HCT116 (cell line): ENCODE results near the gene TMOD3. TPM values are rescaled to one million over a fixed set of nuclear protein-coding genes. Genes with fewer than 3 reads are reported as not detected.

Experiments used
- ATAC-seq: fragments of 200-7000 bp; cut with Tn5 transposase; 2 replicates; pipeline ENCODE4 v1.9.1; 2020; ENCODE audit warnings: mild to moderate bottlenecking, moderate library complexity
- BruUV-seq: library from RNA; stranded (reverse); fragments of 400-500 nt; replicated peaks from 2 replicates; lab custom pipeline; 2021; lab: Mats Ljungman, UMichigan
- CTCF ChIA-PET: fragments of 300-600 bp; sonication (Branson Sonifier 250); formaldehyde crosslinking; loops from one replicate; lab custom pipeline; 2021; ENCODE audit warnings: antibody characterized with exemption; lab: Charles Lee
- POLR2A ChIA-PET: fragments of 300-600, 350-600 bp; sonication (Branson Sonifier 250); formaldehyde crosslinking; loops from one replicate; lab custom pipeline; 2021; ENCODE audit warnings: antibody characterized with exemption; lab: Charles Lee
- RAD21 ChIA-PET, 2 experiments: fragments of 300-600 bp; sonication (Branson Sonifier 250); formaldehyde crosslinking; loops; one replicate each; lab custom pipeline; 2023; ENCODE audit warnings: low total read pairs in 2 of 2; ENCODE audit not compliant: uncharacterized antibody in 2 of 2, unreplicated experiment in 2 of 2, low non-redundant PET in 1 of 2; lab: Charles Lee
- DNase-seq: peaks from one replicate; pipeline ENCODE4 v3.0.0-alpha.2; 2010; ENCODE audit warnings: low read depth, low spot score
- H2AFZ ChIP-seq: fragments of 200-600 bp; shearing (Covaris generic), sonication (generic); 2 replicates; pipeline ENCODE4 v1.6.1; 2017; ENCODE audit warnings: low read depth, mixed run types, mixed read lengths, antibody characterized with exemption, low read length; ENCODE audit not compliant: poor library complexity, severe bottlenecking
- H3K27ac ChIP-seq: 2 replicates; pipeline ENCODE4 v1.5.1; 2012; ENCODE audit warnings: low read depth, low read length
- H3K27me3 ChIP-seq: fragments of 200-600 bp; sonication (generic); 2 replicates; pipeline ENCODE4 v1.6.1; 2016; ENCODE audit warnings: mixed run types, low read length, mixed read lengths; ENCODE audit not compliant: insufficient read depth
- H3K36me3 ChIP-seq, 2 experiments: fragments of 200-500 bp in 1 of 2; fragments of 200-600 bp in 1 of 2; sonication (Bioruptor generic) in 1 of 2; sonication (generic) in 1 of 2; 2 replicates each; pipeline versions ENCODE4 v1.5.1 to v1.6.1; 2014 to 2016; ENCODE audit warnings: low read length in 2 of 2, inconsistent platforms in 1 of 2, mixed read lengths in 1 of 2, mixed run types in 1 of 2; ENCODE audit not compliant: insufficient read depth in 2 of 2, control insufficient read depth in 1 of 2
- H3K4me1 ChIP-seq, 2 experiments: fragments of 200-600 bp in 1 of 2; sonication (generic) in 1 of 2; 2 replicates each; pipeline versions ENCODE4 v1.5.1 to v1.6.1; 2012 to 2017; ENCODE audit warnings: low read length in 2 of 2, inconsistent platforms in 1 of 2, mild to moderate bottlenecking in 1 of 2, mixed read lengths in 1 of 2, mixed run types in 1 of 2, moderate library complexity in 1 of 2; ENCODE audit not compliant: insufficient read depth in 2 of 2, control insufficient read depth in 1 of 2
- H3K4me2 ChIP-seq: fragments of 200-600 bp; sonication (generic); 2 replicates; pipeline ENCODE4 v1.6.1; 2017; ENCODE audit warnings: mixed run types, low read length, mixed read lengths
- H3K4me3 ChIP-seq, 2 experiments: fragments of 200-600 bp in 1 of 2; sonication (generic) in 1 of 2; replicated peaks in 1 of 2; 2 replicates each; pipeline ENCODE4 v1.5.1; 2011 to 2016; ENCODE audit warnings: low read length in 2 of 2, control low read depth in 1 of 2, low read depth in 1 of 2, mild to moderate bottlenecking in 1 of 2, mixed read lengths in 1 of 2, mixed run types in 1 of 2
- H3K79me2 ChIP-seq: fragments of 200-600 bp; sonication (generic); 2 replicates; pipeline ENCODE4 v1.6.1; 2017; ENCODE audit warnings: mild to moderate bottlenecking, mixed run types, low read length, moderate library complexity, mixed read lengths; ENCODE audit not compliant: insufficient read depth
- H3K9ac ChIP-seq: fragments of 200-600 bp; sonication (generic); 2 replicates; pipeline ENCODE4 v1.6.1; 2016; ENCODE audit warnings: low read length, mixed read lengths
- H3K9me2 ChIP-seq: fragments of 200-600 bp; sonication (generic), shearing (Covaris generic); 2 replicates; pipeline ENCODE4 v1.6.1; 2017; ENCODE audit warnings: mixed run types, mild to moderate bottlenecking, moderate library complexity; ENCODE audit not compliant: insufficient read depth
- H3K9me3 ChIP-seq, 2 experiments: fragments of 200-500 bp in 1 of 2; fragments of 200-600 bp in 1 of 2; sonication (Bioruptor generic) in 1 of 2; sonication (generic) in 1 of 2; 2 replicates each; pipeline ENCODE4 v1.6.1; 2014 to 2017; ENCODE audit warnings: low read length in 2 of 2, mixed read lengths in 2 of 2, inconsistent platforms in 1 of 2, low read depth in 1 of 2, mild to moderate bottlenecking in 1 of 2, mixed run types in 1 of 2, moderate library complexity in 1 of 2; ENCODE audit not compliant: control insufficient read depth in 1 of 2, insufficient read depth in 1 of 2
- H4K20me1 ChIP-seq: fragments of 200-600 bp; sonication (generic), shearing (Covaris generic); 2 replicates; pipeline ENCODE4 v1.6.1; 2017; ENCODE audit warnings: mixed run types, mild to moderate bottlenecking, moderate library complexity; ENCODE audit not compliant: insufficient read depth
- EGR1 ChIP-seq: IDR thresholded peaks from 2 replicates; pipeline ENCODE4 v1.6.1; 2012; ENCODE audit warnings: low read depth
- JUND ChIP-seq: IDR thresholded peaks from 2 replicates; pipeline ENCODE4 v1.6.1; 2012
- POLR2AphosphoS5 ChIP-seq: IDR thresholded peaks from 2 replicates; pipeline ENCODE4 v1.6.1; 2011; ENCODE audit warnings: mild to moderate bottlenecking, low read depth, low read length, moderate library complexity
- RAD21 ChIP-seq: IDR thresholded peaks from 2 replicates; pipeline ENCODE4 v1.6.1; 2012; ENCODE audit warnings: low read depth, mild to moderate bottlenecking
- TCF7L2 ChIP-seq: IDR thresholded peaks from 2 replicates; pipeline ENCODE4 v1.7.0; 2011; ENCODE audit warnings: borderline replicate concordance, inconsistent platforms; ENCODE audit not compliant: insufficient read depth, insufficient read length; ENCODE audit errors: extremely low read depth
- intact Hi-C: fragments of 100-400 bp; cut with micrococcal nuclease; formaldehyde crosslinking; loops from 2 replicates; pipeline ENCODE4 v1.10.0; 2022
- total RNA-seq: library from RNA; stranded (reverse); gene quantifications from one replicate; pipeline ENCODE4 v1.2.1, GENCODE V29; 2021; ENCODE audit not compliant: unreplicated experiment
- TF ChIP-seq, protein P1 (sequence below), 3 experiments: fragments of 200-600 bp in 1 of 3; sonication (generic) in 1 of 3; IDR thresholded peaks in 2 of 3; conservative IDR thresholded peaks in 1 of 3; 2 replicates each; pipeline ENCODE4 v1.5.1; 2012 to 2017; ENCODE audit warnings: low read depth in 2 of 3, low read length in 2 of 3, antibody characterized with exemption in 1 of 3, borderline replicate concordance in 1 of 3, control low read depth in 1 of 3, mild to moderate bottlenecking in 1 of 3, mixed read lengths in 1 of 3, mixed run types in 1 of 3, moderate library complexity in 1 of 3; ENCODE audit not compliant: insufficient read depth in 1 of 3

Gene TMOD3
- total RNA-seq, 1 experiment from 2014 or later, result 78.8 TPM

DNA sequence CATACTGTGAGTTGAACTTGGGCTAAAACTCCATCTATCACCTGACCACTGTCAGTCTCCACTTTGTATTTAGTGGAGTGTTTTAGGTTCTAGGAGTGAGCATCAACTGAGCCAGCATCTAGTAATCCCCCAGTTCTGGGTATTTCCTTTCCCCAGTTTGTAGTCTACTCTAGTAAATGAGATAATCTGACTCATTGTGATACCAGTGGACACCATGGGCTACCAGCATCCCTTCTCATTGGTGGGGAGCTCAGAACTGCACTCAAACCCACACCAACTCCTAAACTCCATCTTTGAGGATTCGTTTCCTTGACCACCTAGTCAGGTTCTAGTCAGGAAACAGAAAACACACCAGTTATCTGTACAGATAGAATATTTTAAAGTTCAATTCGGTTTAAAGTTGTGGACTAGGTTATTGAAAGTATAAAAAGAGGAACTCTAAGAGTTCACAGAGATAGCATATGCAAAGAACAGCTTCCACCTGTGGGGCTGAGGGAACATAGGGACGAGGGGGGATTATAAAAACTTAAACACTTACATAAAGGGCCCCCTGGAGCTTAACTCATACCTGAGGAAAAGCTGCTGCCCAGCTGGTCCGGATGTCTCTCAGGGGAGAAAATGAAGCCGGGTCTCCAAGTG lies 106.1 kb downstream of the TMOD3 start:
- intact Hi-C loops, result no loop called here
- DNase-seq (no peak), ATAC-seq (no peak)
- H3K9ac ChIP-seq, result no peak overlapping the region
- H3K79me2 ChIP-seq, result no peaks in the 10 kb centered on the region
- H3K9me2 ChIP-seq, result no peaks in the 10 kb centered on the region
- H3K36me3 ChIP-seq, result peaks cover 0 to 6% of the 10 kb centered on the region in 2 experiments; a peak in 2 of 4 replicates
- H2AFZ ChIP-seq, result no peak overlapping the region
- H3K9me3 ChIP-seq, result no peaks in the 10 kb centered on the region
- no TSS peak for BruUV-seq
- no peak overlapping the region for H3K27ac ChIP-seq
- no peak overlapping the region for H3K4me3 ChIP-seq
- POLR2A ChIA-PET, result interaction anchor here (0.8 kb wide), 1 partner anchor 36 kb away, joined by 3 read pairs; the partner anchor contains the start of gene LEO1
- TF ChIP-seq POLR2AphosphoS5 (no peak), TCF7L2 (no peak)
- no peak overlapping the region for H3K4me2 ChIP-seq
- CTCF ChIA-PET, result no interaction called here
- H3K4me1 ChIP-seq, result no peaks in the 10 kb centered on the region
- H3K27me3 ChIP-seq, result no peaks in the 10 kb centered on the region
- no peaks in the 10 kb centered on the region for H4K20me1 ChIP-seq
- RAD21 ChIA-PET, result no interaction called here

DNA sequence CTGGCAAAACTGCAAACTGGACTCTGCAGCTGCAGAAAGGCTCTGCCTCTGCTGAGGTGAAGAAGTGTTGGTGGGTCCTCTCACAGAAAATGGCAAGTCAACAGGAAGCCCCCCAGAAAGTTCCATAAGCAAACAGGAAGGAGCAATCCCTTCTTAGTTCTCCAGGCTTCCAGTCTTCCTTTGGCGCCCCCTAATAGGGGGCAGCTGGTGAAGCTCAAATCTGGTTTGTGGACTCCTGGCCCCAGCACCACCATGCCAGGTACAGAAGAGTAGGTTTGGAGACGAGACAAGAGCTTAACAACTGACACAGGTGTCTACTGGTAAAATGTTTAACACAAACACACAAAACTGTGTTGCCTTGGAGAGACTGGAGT lies 106.6 kb downstream of the TMOD3 start:
- intact Hi-C loops, result no loop called here
- Histone ChIP-seq H3K4me2 (no peak overlapping the region), H3K9me2 (no peaks in the 10 kb centered on the region), H2AFZ (no peak overlapping the region), H3K27ac (no peak overlapping the region), H3K4me1 (no peaks in the 10 kb centered on the region), H3K9ac (no peak overlapping the region), H3K79me2 (no peaks in the 10 kb centered on the region), H3K4me3 (no peak overlapping the region), H3K27me3 (no peaks in the 10 kb centered on the region), H4K20me1 (no peaks in the 10 kb centered on the region), H3K36me3 (peaks cover 0 to 8% of the 10 kb centered on the region in 2 experiments; a peak in 2 of 4 replicates), H3K9me3 (no peaks in the 10 kb centered on the region)
- no TSS peak for BruUV-seq
- DNase-seq (no peak), ATAC-seq (no peak)
- TF ChIP-seq RAD21 (peak; percentile 20; the same call in 1 of the 2 replicates), EGR1 (no peak), JUND (no peak)
- TF ChIP-seq, protein P1, sequence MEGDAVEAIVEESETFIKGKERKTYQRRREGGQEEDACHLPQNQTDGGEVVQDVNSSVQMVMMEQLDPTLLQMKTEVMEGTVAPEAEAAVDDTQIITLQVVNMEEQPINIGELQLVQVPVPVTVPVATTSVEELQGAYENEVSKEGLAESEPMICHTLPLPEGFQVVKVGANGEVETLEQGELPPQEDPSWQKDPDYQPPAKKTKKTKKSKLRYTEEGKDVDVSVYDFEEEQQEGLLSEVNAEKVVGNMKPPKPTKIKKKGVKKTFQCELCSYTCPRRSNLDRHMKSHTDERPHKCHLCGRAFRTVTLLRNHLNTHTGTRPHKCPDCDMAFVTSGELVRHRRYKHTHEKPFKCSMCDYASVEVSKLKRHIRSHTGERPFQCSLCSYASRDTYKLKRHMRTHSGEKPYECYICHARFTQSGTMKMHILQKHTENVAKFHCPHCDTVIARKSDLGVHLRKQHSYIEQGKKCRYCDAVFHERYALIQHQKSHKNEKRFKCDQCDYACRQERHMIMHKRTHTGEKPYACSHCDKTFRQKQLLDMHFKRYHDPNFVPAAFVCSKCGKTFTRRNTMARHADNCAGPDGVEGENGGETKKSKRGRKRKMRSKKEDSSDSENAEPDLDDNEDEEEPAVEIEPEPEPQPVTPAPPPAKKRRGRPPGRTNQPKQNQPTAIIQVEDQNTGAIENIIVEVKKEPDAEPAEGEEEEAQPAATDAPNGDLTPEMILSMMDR (IDR thresholded peaks at IDR 0.05 in 2 of 3, conservative IDR thresholded peaks at IDR 0.05 in 1 of 3; ENCODE audit: borderline replicate concordance in 1 of 3, insufficient read depth in 1 of 3, low read depth in 2 of 3, low read length in 2 of 3), result peak in 1 of 3 experiments; percentile 20; a peak in 1 of 6 replicates
- CTCF ChIA-PET, result interaction anchor here (1.2 kb wide), 1 partner anchor 11 kb away, joined by 4 read pairs; no protein-coding TSS in a partner anchor
- RAD21 ChIA-PET, result no interaction called here
- POLR2A ChIA-PET, result interaction anchor here (0.8 kb wide), 1 partner anchor 36 kb away, joined by 3 read pairs; the partner anchor contains the start of gene LEO1
